GM12874 (cell line): ENCODE measurements around the gene TAF11L4.
"Not testable (repeated sequence)": the region's sequence is repeated elsewhere in the genome, so short reads cannot be mapped to it uniquely, and the experiment has no call there.

ENCODE experiments used
- CTCF ChIP-seq: IDR thresholded peaks from 2 replicates; pipeline ENCODE4 v1.5.1; 2011; ENCODE audit warnings: low read depth, mild to moderate bottlenecking, control low read depth, low read length, moderate library complexity; ENCODE audit not compliant: insufficient read depth

The TAF11L4 gene

DNA sequence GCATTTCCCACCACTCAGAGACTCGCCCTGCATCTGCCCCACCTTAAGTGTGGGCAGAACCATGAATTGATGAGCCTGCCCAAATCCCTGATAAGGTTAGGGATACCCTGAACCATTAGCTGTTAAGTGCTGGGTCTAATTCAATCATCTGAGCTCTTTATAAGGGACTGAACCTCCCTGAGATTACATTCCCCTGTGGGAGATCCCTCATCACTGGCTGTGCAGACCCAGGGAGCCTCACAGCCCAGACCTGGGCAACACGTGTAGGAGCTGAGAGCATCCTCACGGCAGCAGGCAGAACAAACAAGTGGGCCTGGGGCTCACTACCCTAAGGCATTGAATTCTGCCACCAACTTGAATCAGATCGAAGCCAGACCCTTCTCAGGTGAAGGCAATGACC is 24.2 kb upstream of the TAF11L4 start:
- TF ChIP-seq CTCF: no peak

DNA sequence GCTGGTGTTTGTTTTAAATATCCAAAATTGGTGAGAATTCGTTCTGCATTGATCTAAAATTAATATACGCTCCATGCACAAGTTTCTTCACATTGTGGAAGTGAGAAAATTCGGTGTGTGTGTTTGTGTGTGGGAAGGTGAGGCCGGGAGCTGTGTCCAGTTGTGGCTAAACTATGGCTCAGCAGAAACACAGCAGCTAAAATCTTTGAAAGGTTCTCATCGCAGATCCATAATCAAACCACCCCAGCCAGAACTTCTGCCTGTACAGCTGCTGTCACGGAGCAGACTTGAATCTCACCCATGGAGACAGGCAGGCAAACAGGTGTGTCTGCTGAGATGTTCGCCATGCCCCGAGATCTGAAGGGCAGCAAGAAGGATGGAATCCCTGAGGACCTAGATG is 23.7 kb upstream of the TAF11L4 start, which contains the start of gene TAF11L2:
TAF11L2 (plus strand) TSS at position 301 of the 400 bp plus-strand sequence.
- not testable (repeated sequence) for TF ChIP-seq CTCF

GRCh38 chr5:17511775-17512325 is 9.8 kb upstream of the TAF11L4 start:
- TF ChIP-seq CTCF: no peak

GRCh38 chr5:17518067-17518466 is 3.5 kb upstream of the TAF11L4 start, which contains the start of gene TAF11L3:
TSS of gene TAF11L3 (plus strand) at chr5:17518367.
- TF ChIP-seq CTCF: not testable (repeated sequence)

DNA sequence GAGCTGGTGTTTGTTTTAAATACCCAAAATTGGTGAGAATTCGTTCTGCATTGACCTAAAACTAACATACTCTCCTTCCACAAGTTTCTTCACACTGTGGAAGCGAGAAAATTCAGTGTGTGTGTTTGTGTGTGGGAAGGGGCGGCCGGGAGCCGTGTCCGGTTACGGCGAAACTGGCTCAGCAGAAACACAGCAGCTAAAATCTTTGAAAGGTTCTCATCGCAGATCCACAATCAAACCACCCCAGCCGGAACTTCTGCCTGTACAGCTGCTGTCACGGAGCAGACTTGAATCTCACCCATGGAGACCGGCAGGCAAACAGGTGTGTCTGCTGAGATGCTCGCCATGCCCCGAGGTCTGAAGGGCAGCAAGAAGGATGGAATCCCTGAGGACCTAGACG is 3.3 kb downstream of the TAF11L4 start, which contains the start of gene TAF11L5:
TAF11L5 (plus strand) TSS at position 301 of the 400 bp plus-strand sequence.
- TF ChIP-seq CTCF: not testable (repeated sequence)

DNA sequence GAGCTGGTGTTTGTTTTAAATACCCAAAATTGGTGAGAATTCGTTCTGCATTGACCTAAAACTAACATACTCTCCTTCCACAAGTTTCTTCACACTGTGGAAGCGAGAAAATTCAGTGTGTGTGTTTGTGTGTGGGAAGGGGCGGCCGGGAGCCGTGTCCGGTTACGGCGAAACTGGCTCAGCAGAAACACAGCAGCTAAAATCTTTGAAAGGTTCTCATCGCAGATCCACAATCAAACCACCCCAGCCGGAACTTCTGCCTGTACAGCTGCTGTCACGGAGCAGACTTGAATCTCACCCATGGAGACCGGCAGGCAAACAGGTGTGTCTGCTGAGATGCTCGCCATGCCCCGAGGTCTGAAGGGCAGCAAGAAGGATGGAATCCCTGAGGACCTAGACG is 6.8 kb downstream of the TAF11L4 start, which contains the start of gene TAF11L6:
TAF11L6 (plus strand) TSS at position 301 of the 400 bp plus-strand sequence.
- TF ChIP-seq CTCF: not testable (repeated sequence)
